HepG2 (cell line): ENCODE results near the gene KIAA0930. TPM values are rescaled to one million over a fixed set of nuclear protein-coding genes. Genes with fewer than 3 reads are reported as not detected.
A peak's percentile ranks its signal among the peaks of the same experiment; 100 is the strongest.

ENCODE experiments used
- BCL3 ChIP-seq: sonication (generic); formaldehyde crosslinking; IDR thresholded peaks from 2 replicates; pipeline ENCODE4 v1.5.1; 2020; ENCODE audit warnings: mild to moderate bottlenecking, missing genetic modification reagents, moderate library complexity
- CENPX ChIP-seq: sonication (generic); formaldehyde crosslinking; IDR thresholded peaks from 2 replicates; pipeline ENCODE4 v1.9.0; 2021; ENCODE audit warnings: mild to moderate bottlenecking, missing genetic modification reagents, moderate library complexity
- FIP1L1 ChIP-seq: fragments of 200-400 bp; formaldehyde crosslinking; IDR thresholded peaks from 2 replicates; pipeline ENCODE4 v1.6.1; 2018; ENCODE audit warnings: low read depth, mild to moderate bottlenecking, low read length, moderate library complexity, borderline replicate concordance; ENCODE audit not compliant: insufficient read depth
- KAT8 ChIP-seq: IDR thresholded peaks from 2 replicates; pipeline ENCODE4 v1.6.1; 2016; ENCODE audit warnings: missing genetic modification reagents, missing compliant biosample characterization
- MTF1 ChIP-seq: sonication (generic); formaldehyde crosslinking; IDR thresholded peaks from 2 replicates; pipeline ENCODE4 v1.5.0; 2020; ENCODE audit warnings: missing genetic modification reagents
- NCOR1 ChIP-seq: fragments of 200-600 bp; sonication (generic); IDR thresholded peaks from 2 replicates; pipeline ENCODE4 v1.7.0; 2017; ENCODE audit warnings: antibody characterized with exemption, low read length, borderline replicate concordance
- NR2C2 ChIP-seq: sonication (generic); formaldehyde crosslinking; IDR thresholded peaks from 2 replicates; pipeline ENCODE4 v1.4.0; 2020; ENCODE audit warnings: missing genetic modification reagents, mild to moderate bottlenecking, moderate library complexity, borderline replicate concordance
- THAP8 ChIP-seq: sonication (generic); formaldehyde crosslinking; IDR thresholded peaks from 2 replicates; pipeline ENCODE4 v1.5.1; 2020; ENCODE audit warnings: missing genetic modification reagents, mild to moderate bottlenecking, borderline replicate concordance
- YY1 ChIP-seq: IDR thresholded peaks from 2 replicates; pipeline ENCODE4 v1.6.1; 2011; ENCODE audit warnings: low read length, low read depth, moderate library complexity, mild to moderate bottlenecking; ENCODE audit not compliant: insufficient read depth, insufficient replicate concordance
- ZBTB33 ChIP-seq: sonication (generic); formaldehyde crosslinking; IDR thresholded peaks from 2 replicates; pipeline ENCODE4 v1.4.0; 2020; ENCODE audit warnings: missing genetic modification reagents
- ZNF136 ChIP-seq: sonication (generic); formaldehyde crosslinking; IDR thresholded peaks from 2 replicates; pipeline ENCODE4 v1.8.1; 2022; ENCODE audit warnings: low read depth, mild to moderate bottlenecking, moderate library complexity, missing genetic modification reagents
- ZNF207 ChIP-seq: fragments of 450-650 bp; IDR thresholded peaks from 2 replicates; pipeline ENCODE4 v1.6.1; 2016; ENCODE audit warnings: antibody characterized with exemption, borderline replicate concordance
- ZNF251 ChIP-seq: sonication (generic); formaldehyde crosslinking; IDR thresholded peaks from 2 replicates; pipeline ENCODE4 v1.9.0; 2021; ENCODE audit warnings: mild to moderate bottlenecking, missing genetic modification reagents
- ZNF276 ChIP-seq: sonication (generic); formaldehyde crosslinking; IDR thresholded peaks from 2 replicates; pipeline ENCODE4 v1.4.0; 2020; ENCODE audit warnings: mild to moderate bottlenecking, low read depth, missing genetic modification reagents
- ZNF576 ChIP-seq: sonication (generic); formaldehyde crosslinking; IDR thresholded peaks from 2 replicates; pipeline ENCODE4 v1.4.0; 2020; ENCODE audit warnings: mild to moderate bottlenecking, missing genetic modification reagents
- ZNF644 ChIP-seq: IDR thresholded peaks from 2 replicates; pipeline ENCODE4 v1.6.1; 2016; ENCODE audit warnings: low read depth
- ZNF687 ChIP-seq: sonication (generic); formaldehyde crosslinking; IDR thresholded peaks from 2 replicates; pipeline ENCODE4 v1.5.1; 2020; ENCODE audit warnings: mild to moderate bottlenecking, missing genetic modification reagents, moderate library complexity
- ZNF839 ChIP-seq: sonication (generic); formaldehyde crosslinking; IDR thresholded peaks from 2 replicates; pipeline ENCODE4 v1.4.0; 2020; ENCODE audit warnings: missing genetic modification reagents, mild to moderate bottlenecking, borderline replicate concordance
- polyA plus RNA-seq, 8 experiments: library from polyadenylated mRNA; depleted of rRNA in 3 of 8; stranded (reverse) in 7 of 8; unstranded in 1 of 8; fragments of >200 nt; fragmentation: Illumina TruSeq in 4 of 8; extraction: Trizol in 4 of 8; gene quantifications; 2 replicates each; pipeline versions ENCODE4 v1.2.1 to v1.2.3, GENCODE V29; 2011 to 2016; ENCODE audit warnings: low read depth in 4 of 8, missing spikeins in 1 of 8, mixed read lengths in 1 of 8; ENCODE audit not compliant: insufficient read depth in 1 of 8
- total RNA-seq, 5 experiments: library from RNA; depleted of rRNA; stranded (reverse); fragments of >200 nt; fragmentation: Illumina TruSeq; extraction: Trizol; gene quantifications; 2 replicates each; pipeline ENCODE4 v1.2.3, GENCODE V29; 2016; ENCODE audit warnings: low read depth in 1 of 5

Gene KIAA0930
- total and polyA plus RNA-seq, 2 of the 13 experiments (the other 11 are each of a cell fraction or from before 2014, with no cell fraction given) = 27.0 to 38.2 TPM

GRCh38 chr22:45208993-45209838 is 31.5 kb downstream of the KIAA0930 start (continued):
- peak; percentile 46 for TF ChIP-seq ZNF687 (CRISPR knock-in tag)
- no peak for TF ChIP-seq BCL3 (CRISPR knock-in tag)
- TF ChIP-seq ZNF251 (CRISPR knock-in tag) = no peak
- TF ChIP-seq ZNF207 = no peak
- TF ChIP-seq NR2C2 = no peak
- TF ChIP-seq YY1 = no peak
- TF ChIP-seq NCOR1 = no peak
- peak; percentile 30; the same call in 1 of the 2 replicates for TF ChIP-seq ZBTB33 (CRISPR knock-in tag)
- TF ChIP-seq THAP8 (CRISPR knock-in tag) = 0 out of 2 replicates have a peak, but pooled peaks have one; percentile 41
- TF ChIP-seq ZNF576 (CRISPR knock-in tag) = no peak
- TF ChIP-seq CENPX (CRISPR knock-in tag) = no peak
- no peak for TF ChIP-seq FIP1L1
- no peak for TF ChIP-seq ZNF276 (CRISPR knock-in tag)
- no peak for TF ChIP-seq ZNF644 (CRISPR knock-in tag)
- TF ChIP-seq ZNF136 (CRISPR knock-in tag) = no peak
- TF ChIP-seq KAT8 (CRISPR knock-in tag) = no peak
- no peak for TF ChIP-seq MTF1
- no peak for TF ChIP-seq ZNF839 (CRISPR knock-in tag)
